RWPE1 (cell line): ENCODE data around the gene MEPE.

ENCODE experiments used
- CTCF ChIA-PET: fragments of 350-600 bp; sonication (Branson Sonifier 250); formaldehyde crosslinking; extraction: SDS; loops from one replicate; lab custom pipeline; 2021; lab: Yijun Ruan, JAX
- POLR2A ChIA-PET: fragments of 400-600 bp; formaldehyde crosslinking; extraction: SDS; loops from one replicate; lab custom pipeline; 2020; ENCODE audit warnings: antibody characterized with exemption; ENCODE audit not compliant: low non-redundant PET; lab: Yijun Ruan, JAX
- DNase-seq: peaks from one replicate; pipeline ENCODE4 v3.0.0; 2012; ENCODE audit warnings: low spot score
- H3K27ac ChIP-seq: fragments of 450-650 bp; 2 replicates; pipeline ENCODE4 v1.5.1; 2017
- TF ChIP-seq, protein P1 (sequence below): fragments of 450-650 bp; conservative IDR thresholded peaks from 2 replicates; pipeline ENCODE4 v1.5.1; 2017; ENCODE audit warnings: low read depth, mild to moderate bottlenecking

The MEPE gene

DNA sequence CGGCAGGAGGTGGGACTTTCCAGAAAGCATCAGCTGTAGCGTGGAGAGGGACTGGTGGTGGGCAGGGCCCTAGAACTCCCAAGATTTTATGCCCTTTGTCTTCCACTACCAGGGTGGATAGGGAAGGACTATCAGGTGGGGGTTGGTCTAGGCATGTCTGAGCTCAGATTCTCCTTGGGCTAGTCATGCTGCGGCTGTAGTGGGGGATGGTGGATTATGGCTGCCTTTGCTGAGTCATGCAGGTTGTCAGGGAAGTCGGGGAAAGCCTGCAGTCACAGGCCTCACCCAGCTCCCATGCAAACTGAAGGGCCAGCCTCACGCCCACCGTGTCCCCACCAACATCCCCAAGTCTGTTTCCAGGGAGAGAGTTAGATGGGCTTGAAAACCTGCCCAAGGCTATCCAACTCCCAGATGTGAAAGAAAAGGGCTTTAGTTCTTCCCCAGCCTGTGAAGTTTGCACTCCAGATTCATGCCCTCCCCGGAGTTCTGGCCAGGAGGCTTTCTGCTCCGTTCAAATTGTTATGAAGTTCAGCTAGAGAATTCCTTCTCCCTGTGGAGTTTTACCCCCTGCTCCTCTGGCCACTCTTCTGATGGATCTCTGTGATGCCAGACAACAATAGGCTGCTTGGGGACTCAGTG is 13.4 kb upstream of the MEPE start:
- H3K27ac ChIP-seq: peak overlapping the region; percentile 65
- TF ChIP-seq, protein P1, sequence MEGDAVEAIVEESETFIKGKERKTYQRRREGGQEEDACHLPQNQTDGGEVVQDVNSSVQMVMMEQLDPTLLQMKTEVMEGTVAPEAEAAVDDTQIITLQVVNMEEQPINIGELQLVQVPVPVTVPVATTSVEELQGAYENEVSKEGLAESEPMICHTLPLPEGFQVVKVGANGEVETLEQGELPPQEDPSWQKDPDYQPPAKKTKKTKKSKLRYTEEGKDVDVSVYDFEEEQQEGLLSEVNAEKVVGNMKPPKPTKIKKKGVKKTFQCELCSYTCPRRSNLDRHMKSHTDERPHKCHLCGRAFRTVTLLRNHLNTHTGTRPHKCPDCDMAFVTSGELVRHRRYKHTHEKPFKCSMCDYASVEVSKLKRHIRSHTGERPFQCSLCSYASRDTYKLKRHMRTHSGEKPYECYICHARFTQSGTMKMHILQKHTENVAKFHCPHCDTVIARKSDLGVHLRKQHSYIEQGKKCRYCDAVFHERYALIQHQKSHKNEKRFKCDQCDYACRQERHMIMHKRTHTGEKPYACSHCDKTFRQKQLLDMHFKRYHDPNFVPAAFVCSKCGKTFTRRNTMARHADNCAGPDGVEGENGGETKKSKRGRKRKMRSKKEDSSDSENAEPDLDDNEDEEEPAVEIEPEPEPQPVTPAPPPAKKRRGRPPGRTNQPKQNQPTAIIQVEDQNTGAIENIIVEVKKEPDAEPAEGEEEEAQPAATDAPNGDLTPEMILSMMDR: no peak
- ChIA-PET CTCF (interaction anchor here (1.1 kb wide), 1 partner anchor 29 kb away, joined by 3 read pairs; no protein-coding TSS in a partner anchor), POLR2A (no interaction called here)
- peak; percentile 70 for DNase-seq

DNA sequence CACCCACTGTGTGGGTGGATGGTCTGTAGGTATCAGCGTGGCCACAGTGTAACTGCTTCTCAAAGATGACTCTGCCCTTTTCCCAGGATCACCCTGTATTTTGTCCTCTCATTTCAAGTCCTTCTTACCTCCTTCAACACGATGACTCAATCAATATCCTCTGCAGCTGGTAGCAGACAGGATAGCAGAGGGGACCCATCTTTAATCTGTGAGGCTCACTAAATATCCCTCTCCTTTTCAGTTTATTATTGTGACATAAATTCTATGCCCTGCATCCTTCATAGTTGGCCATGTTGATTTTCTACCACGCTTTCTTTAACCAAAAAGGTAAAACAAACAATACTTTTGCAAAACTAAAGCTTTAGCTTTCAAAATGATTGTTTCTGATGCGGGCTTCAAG is 9.6 kb upstream of the MEPE start:
- POLR2A ChIA-PET: no interaction called here
- TF ChIP-seq, protein P1: no peak
- no peak overlapping the region for H3K27ac ChIP-seq
- DNase-seq: no peak
- CTCF ChIA-PET: interaction anchor here (0.5 kb wide), 1 partner anchor 448 kb away, joined by 3 read pairs; no protein-coding TSS in a partner anchor

DNA sequence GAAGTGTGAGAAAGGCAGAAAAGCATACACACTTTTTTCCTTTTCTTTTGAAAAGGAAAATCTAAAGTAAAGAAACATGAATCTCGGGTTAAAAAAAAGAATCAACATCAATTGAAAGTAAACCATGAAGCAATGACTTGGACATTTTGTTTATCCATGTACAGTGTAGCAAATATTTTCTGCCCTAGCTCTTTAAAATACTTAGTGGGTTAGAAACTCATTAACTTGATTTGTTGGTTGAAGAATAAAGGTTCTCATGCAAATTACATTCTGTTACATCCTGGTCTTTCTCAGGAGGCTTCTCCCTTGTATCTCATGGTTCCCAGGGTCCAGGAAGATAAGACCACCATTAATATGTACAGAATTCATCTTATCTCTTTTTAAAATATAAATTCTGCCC is 9.0 kb upstream of the MEPE start:
- no peak for DNase-seq
- POLR2A ChIA-PET: no interaction called here
- H3K27ac ChIP-seq: no peak overlapping the region
- TF ChIP-seq, protein P1: no peak
- CTCF ChIA-PET: no interaction called here

DNA sequence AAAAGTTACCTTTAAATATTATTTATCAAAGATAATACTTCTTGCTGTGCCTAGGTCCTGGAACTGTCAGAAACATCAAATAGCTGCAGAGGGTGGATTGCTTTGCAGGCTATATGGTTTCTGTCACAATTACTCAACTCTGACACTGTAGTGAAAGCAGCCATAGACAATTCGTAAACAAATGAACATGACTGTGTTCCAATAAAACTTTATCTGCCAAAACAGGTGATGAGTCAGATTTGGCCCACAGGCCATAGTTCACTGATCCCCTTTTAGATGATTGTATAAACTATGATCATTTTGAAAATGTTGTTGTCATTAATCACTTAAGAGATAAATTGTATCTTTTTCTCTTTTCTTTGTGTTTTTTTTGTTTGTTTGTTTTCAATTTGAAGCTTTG is 8.4 kb upstream of the MEPE start:
- H3K27ac ChIP-seq: no peak overlapping the region
- TF ChIP-seq, protein P1: no peak
- ChIA-PET POLR2A (no interaction called here), CTCF (interaction anchor here (0.7 kb wide), 1 partner anchor 1316 kb away, joined by 4 read pairs; no protein-coding TSS in a partner anchor)
- no peak for DNase-seq

DNA sequence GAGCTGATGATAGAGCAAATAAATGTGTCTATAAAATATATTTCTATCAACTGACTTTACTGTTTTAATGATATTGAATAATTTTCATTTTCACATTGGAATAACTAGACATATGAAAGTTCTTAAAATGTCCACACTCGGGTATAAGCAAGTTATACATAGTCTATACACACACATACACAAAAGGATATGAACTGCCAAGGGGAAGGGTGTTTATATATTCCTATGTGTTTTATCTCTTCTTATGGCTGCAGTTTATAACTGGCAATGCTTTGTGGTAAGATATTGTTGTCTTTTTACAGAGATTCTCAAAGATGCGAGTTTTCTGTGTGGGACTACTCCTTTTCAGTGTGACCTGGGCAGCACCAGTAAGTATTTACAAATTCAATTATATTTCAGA is 1.6 kb downstream of the MEPE start:
- CTCF ChIA-PET: no interaction called here
- POLR2A ChIA-PET: no interaction called here
- TF ChIP-seq, protein P1: no peak

DNA sequence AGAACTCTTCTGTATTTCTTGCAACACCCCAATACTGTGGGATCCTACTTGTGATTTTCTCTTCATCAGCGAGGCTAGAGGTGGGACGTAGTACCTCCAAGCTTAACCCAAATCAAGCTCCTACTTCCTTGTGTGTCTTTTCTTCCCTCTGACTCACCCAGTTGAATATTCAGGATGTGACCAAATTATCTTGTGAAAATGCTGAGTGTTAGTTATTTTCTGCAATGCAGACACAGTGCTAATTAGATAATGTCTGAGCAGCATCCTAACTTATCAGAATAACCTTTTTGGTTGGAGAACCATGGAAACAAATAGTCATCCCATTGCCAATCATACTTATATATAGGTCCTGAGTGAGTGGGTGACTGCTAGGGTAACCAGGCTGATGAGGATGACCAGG is 2.4 kb downstream of the MEPE start:
- ChIA-PET CTCF (interaction anchor here (0.7 kb wide), 1 partner anchor 241 kb away, joined by 4 read pairs; no protein-coding TSS in a partner anchor), POLR2A (no interaction called here)
- TF ChIP-seq, protein P1: no peak
- H3K27ac ChIP-seq: no peak overlapping the region
- no peak for DNase-seq

More for the DNA sequence above, 1.6 kb downstream of the MEPE start:
- DNase-seq: no peak
- no peak overlapping the region for H3K27ac ChIP-seq
